22Rv1 (cell line): ENCODE measurements around the gene ANKRD9.

Experiments
- H3K27ac ChIP-seq: fragments of 450-650 bp; 2 replicates; pipeline ENCODE4 v1.5.1; 2017
- ZFX ChIP-seq: fragments of 450-650 bp; IDR thresholded peaks from 2 replicates; pipeline ENCODE4 v1.6.1; 2017; ENCODE audit warnings: antibody characterized with exemption, borderline replicate concordance
- TF ChIP-seq, protein P1 (sequence below): fragments of 450-650 bp; IDR thresholded peaks from 2 replicates; pipeline ENCODE4 v1.5.1; 2017; ENCODE audit warnings: mild to moderate bottlenecking

ANKRD9 gene

DNA sequence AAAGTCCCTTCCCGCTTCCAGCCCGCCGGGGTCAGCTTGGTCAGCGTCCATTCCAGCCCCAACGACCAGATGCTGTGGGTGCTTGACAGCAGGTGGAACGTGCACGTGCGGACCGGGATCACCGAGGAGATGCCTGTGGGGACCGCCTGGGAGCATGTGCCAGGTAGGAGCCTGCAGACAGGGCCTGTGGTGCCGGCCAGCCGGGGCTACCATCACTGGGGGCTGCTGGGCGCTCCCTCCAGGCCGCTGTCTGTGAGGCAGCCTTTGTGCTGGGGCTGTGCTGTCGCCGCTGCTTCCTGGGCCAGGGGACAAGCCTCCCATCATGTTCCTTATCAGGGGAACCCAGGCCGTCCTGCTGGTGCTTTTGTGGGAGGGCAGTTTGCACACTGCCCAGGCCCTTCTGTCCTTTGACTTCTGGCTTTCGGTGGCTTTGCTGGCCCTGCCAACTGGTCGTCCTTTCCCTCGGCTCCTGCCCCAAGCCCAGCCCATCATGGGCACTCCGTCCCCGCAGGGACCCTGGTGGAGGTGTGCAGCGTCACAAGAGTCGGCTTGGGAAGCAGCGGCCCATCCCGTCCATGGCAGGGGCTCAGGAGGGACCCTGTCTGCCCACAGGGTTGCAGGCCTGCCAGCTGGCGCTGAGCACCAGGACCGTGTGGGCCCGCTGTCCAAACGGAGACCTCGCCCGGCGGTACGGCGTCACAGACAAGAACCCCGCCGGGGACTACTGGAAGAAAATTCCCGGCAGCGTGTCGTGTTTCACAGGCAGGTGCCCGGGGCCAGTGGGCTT is 12.4 kb downstream of the ANKRD9 start:
- TF ChIP-seq, protein P1, sequence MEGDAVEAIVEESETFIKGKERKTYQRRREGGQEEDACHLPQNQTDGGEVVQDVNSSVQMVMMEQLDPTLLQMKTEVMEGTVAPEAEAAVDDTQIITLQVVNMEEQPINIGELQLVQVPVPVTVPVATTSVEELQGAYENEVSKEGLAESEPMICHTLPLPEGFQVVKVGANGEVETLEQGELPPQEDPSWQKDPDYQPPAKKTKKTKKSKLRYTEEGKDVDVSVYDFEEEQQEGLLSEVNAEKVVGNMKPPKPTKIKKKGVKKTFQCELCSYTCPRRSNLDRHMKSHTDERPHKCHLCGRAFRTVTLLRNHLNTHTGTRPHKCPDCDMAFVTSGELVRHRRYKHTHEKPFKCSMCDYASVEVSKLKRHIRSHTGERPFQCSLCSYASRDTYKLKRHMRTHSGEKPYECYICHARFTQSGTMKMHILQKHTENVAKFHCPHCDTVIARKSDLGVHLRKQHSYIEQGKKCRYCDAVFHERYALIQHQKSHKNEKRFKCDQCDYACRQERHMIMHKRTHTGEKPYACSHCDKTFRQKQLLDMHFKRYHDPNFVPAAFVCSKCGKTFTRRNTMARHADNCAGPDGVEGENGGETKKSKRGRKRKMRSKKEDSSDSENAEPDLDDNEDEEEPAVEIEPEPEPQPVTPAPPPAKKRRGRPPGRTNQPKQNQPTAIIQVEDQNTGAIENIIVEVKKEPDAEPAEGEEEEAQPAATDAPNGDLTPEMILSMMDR, result no peak
- no peak for TF ChIP-seq ZFX
- H3K27ac ChIP-seq, result no peak overlapping the region

DNA sequence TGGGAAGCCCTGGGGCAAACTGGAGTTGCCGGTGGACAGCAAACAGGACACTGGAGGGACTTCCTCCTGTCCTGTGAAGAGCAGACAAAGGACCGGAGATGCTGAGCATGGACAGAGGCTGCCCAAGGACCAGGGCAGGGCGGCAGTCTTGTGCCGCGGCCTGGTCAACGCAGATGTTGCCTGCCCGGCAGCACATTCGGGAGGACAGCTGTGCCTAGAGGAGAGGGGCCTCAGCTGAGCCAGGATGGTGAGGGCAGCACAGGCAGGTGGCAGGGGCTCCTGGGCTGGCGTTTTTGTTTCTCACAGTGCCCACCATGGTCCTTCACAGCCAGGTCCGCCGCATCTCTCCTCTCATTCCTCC is 13.3 kb downstream of the ANKRD9 start:
- H3K27ac ChIP-seq, result no peak overlapping the region
- TF ChIP-seq, protein P1, result no peak
- no peak for TF ChIP-seq ZFX

DNA sequence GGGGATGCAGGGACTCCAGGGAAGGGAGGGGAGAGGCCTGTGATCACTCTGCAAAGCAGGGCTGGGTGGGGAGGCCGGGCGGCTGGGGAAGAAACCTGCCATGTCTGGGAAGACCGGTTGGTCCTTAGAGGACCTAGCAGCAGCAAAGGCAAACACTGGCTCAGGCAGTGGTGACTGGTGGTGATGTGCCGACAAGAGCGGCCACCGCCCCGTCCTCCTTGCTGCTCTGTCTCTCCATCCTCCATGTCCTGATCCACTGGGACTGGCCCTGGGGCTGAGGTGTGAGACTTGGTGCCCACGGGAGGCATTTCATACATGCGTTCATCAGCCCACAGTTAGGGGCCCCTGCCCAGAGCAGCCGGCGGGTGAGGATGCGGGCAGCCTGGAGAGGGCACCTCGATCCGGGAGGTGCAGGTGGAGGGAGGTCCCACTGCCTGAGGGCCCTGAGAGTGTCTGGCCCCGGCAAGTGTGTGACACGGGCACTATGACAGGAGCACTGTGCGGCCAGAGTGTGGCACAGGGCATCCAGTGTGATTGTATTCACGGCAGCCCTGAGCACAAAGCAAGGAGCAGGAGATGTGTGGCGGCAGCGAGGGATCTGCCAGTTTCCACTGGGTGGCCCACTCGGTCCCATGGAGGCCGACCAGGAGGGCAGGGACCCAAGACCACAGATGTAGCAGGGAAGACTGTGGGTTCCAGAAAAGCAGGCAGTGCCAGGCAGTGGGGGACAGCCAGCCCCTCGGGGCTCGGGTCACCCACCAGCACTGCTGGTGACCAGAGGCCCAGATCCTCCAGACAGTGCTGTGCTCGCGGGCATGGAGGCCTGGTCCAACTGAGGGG is 13.9 kb downstream of the ANKRD9 start:
- no peak overlapping the region for H3K27ac ChIP-seq
- TF ChIP-seq, protein P1, result no peak
- TF ChIP-seq ZFX, result no peak

DNA sequence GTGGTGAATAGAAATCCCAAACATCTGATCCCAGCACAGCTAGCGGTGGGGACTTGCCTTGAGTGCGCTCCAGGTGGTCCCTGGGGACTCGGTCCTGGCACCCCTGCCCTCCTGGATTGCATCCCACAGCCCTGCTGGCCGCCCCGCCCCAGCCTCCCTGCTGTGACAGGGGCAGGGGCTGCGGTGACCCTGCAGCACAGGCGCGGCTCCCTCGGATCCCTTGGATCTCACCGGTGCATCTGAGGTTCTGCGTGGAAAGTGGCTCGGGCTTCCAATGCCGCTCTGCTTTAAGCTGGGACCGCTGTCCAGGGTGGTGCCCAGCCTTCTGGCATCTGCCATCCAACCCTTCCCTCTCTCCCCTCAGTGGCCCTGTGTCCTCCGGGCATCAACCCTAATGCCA is 16.0 kb downstream of the ANKRD9 start:
- TF ChIP-seq ZFX, result no peak
- TF ChIP-seq, protein P1, result no peak
- H3K27ac ChIP-seq, result no peak overlapping the region

DNA sequence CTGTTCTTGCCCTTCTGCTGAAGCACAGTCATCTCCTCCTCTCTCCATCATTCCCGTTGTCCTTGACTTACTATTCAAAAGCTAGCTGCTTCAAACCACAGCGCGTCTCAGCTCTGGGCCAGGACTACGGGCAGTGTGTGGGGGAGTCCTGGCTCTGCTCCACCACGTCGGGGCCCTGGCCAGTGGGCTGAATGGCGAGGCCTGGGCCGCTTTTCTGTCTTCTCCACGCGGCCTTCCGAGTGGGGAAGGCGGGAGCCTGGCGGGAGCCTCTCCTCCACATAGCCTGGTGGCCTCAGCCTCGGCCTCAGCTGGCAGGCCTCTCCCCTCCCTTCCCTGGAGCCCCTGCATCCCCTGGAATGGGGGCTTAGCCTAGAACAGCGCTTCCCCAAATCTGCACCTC is 16.5 kb downstream of the ANKRD9 start:
- TF ChIP-seq, protein P1, result no peak
- no peak for TF ChIP-seq ZFX
- no peak overlapping the region for H3K27ac ChIP-seq

DNA sequence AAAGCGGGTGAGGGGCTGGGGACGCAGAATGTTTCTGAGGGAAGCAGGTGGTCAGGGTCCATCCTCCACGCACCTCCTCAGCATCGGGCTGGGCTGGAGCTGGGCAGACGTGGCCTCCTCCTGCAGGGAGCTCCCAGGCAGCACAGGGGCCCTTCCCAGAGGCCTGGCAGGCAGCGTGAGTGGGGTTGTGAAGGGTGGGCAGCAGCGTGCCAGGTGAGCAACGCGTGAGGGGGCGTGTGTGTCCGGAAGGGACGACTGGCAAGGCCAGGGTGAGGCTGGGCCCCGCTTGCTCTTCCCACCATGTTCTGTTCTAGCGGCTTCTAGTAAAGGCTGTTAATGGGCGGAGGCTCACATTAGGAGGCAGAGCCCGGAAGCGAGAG is 17.1 kb downstream of the ANKRD9 start:
- TF ChIP-seq ZFX, result no peak
- TF ChIP-seq, protein P1, result no peak
- no peak overlapping the region for H3K27ac ChIP-seq
